ENCODE measurements around the gene OGDH. TPM values are rescaled to one million over a fixed set of nuclear protein-coding genes. Genes with fewer than 3 reads are reported as not detected.

The OGDH gene
- total and polyA plus RNA-seq, 10 of the 15 experiments (the other 5 are each of a cell fraction or from before 2014, with no cell fraction given) = 4.1 to 103 (median 48.4) TPM

GRCh38 chr7:44557485-44557884, 48.9 kb upstream of the OGDH start:
- BruUV-seq (replicated peaks) = no TSS peak
- 40% methylated on average over 2 of the region's 2 CpGs for WGBS (ENCODE audit: insufficient coverage, insufficient replicate concordance, low lambda C conversion rate, missing lambda C conversion rate)
- no peak for TF ChIP-seq USF2 (IDR thresholded peaks at IDR 0.05; ENCODE audit: borderline replicate concordance, low read depth, low read length)
- no peak for TF ChIP-seq ZNF687 (IDR thresholded peaks at IDR 0.05)
- TF ChIP-seq TCF12 (IDR thresholded peaks at IDR 0.05; ENCODE audit: low read depth, low read length) = no peak
- no peak for TF ChIP-seq IRF5 (IDR thresholded peaks at IDR 0.05; ENCODE audit: borderline replicate concordance)
- TF ChIP-seq NR2C2 (IDR thresholded peaks at IDR 0.05; ENCODE audit: borderline replicate concordance, control insufficient read depth, insufficient read length, low read depth) = no peak
- no peak for TF ChIP-seq JUND (IDR thresholded peaks at IDR 0.05; ENCODE audit: low read depth, low read length)
- no peak for TF ChIP-seq SMARCA5 (IDR thresholded peaks at IDR 0.05)
- no peak for TF ChIP-seq TARDBP (IDR thresholded peaks at IDR 0.05; ENCODE audit: borderline replicate concordance)
- TF ChIP-seq PRDM15 (CRISPR knock-in tag; IDR thresholded peaks at IDR 0.05) = no peak
- Histone ChIP-seq H3K9ac (ENCODE audit: control insufficient read depth, insufficient read depth, low read length) (no peak overlapping the region), H3K36me3 (ENCODE audit: control insufficient read depth in 2 of 2, insufficient read depth in 2 of 2, low read length in 1 of 2) (no peaks in the 10 kb centered on the region), H2AFZ (ENCODE audit: control insufficient read depth, low read depth, low read length) (no peak overlapping the region), H3K9me3 (replicated peaks; ENCODE audit: control insufficient read depth, insufficient read depth, low read length) (no peaks in the 10 kb centered on the region), H3K4me2 (ENCODE audit: control insufficient read depth, insufficient read depth) (no peak overlapping the region), H3K4me3 (no peak overlapping the region), H4K20me1 (ENCODE audit: control insufficient read depth, insufficient read depth) (no peaks in the 10 kb centered on the region), H3K27me3 (replicated peaks in 1 of 2; ENCODE audit: control insufficient read depth in 2 of 2, insufficient read depth in 2 of 2, low read length in 1 of 2) (no peaks in the 10 kb centered on the region), H3K79me2 (ENCODE audit: control insufficient read depth, insufficient read depth, low read length) (no peaks in the 10 kb centered on the region), H3K4me1 (ENCODE audit: control insufficient read depth, insufficient read depth, low read length) (no peaks in the 10 kb centered on the region), H3K27ac (ENCODE audit: control insufficient read depth, insufficient read depth) (no peak overlapping the region)
- intact Hi-C loops (cut with micrococcal nuclease; ENCODE audit: unreplicated experiment) (no loop called here), in situ Hi-C loops (cut with MboI) (no loop called here)
- RAD21 ChIA-PET (ENCODE audit: unreplicated experiment) = no interaction called here
- ATAC-seq (no peak), FAIRE-seq (no peak), DNase-seq (ENCODE audit: low read depth, low spot score) (no peak)
- SMC1A ChIA-PET (ENCODE audit: uncharacterized antibody, unreplicated experiment) = no interaction called here
- CTCF ChIA-PET = no interaction called here
- POLR2A ChIA-PET = no interaction called here
